HEK293 (cell line): ENCODE results near the gene OMA1.

Experiments used
- CTCF ChIA-PET: fragments of 350-600 bp; formaldehyde crosslinking; extraction: SDS; loops from one replicate; lab custom pipeline; 2021; ENCODE audit warnings: antibody characterized with exemption; lab: Yijun Ruan, JAX
- POLR2A ChIA-PET: fragments of 300-600 bp; formaldehyde crosslinking; extraction: SDS; loops from one replicate; lab custom pipeline; 2020; ENCODE audit warnings: antibody characterized with exemption, inconsistent platforms; lab: Yijun Ruan, JAX
- H3K27ac ChIP-seq: fragments of 200-500 bp; sonication (Bioruptor generic); 2 replicates; pipeline ENCODE4 v1.5.1; 2014; ENCODE audit warnings: low read depth, low read length, control low read depth, inconsistent platforms; ENCODE audit errors: extremely low read depth
- H3K36me3 ChIP-seq, 2 experiments: fragments of 200-500 bp in 1 of 2; sonication (Bioruptor generic) in 1 of 2; 1 replicate in 1 of 2; 2 replicates in 1 of 2; pipeline ENCODE4 v1.5.1; 2014 to 2017; ENCODE audit warnings: inconsistent platforms in 2 of 2, low read length in 2 of 2; ENCODE audit not compliant: control insufficient read depth in 2 of 2, insufficient read depth in 1 of 2
- H3K4me1 ChIP-seq: fragments of 200-500 bp; sonication (Bioruptor generic); 2 replicates; pipeline ENCODE4 v1.5.1; 2014; ENCODE audit warnings: mild to moderate bottlenecking, low read length, inconsistent platforms; ENCODE audit not compliant: control insufficient read depth, insufficient read depth
- H3K4me3 ChIP-seq: 2 replicates; pipeline ENCODE4 v1.5.1; 2011; ENCODE audit warnings: low read depth, mild to moderate bottlenecking, control low read depth, low read length, moderate library complexity
- H3K9me3 ChIP-seq: fragments of 200-500 bp; sonication (Bioruptor generic); 2 replicates; pipeline ENCODE4 v1.5.1; 2014; ENCODE audit warnings: low read depth, low read length, inconsistent platforms; ENCODE audit not compliant: control insufficient read depth, insufficient read depth
- HOXD13 ChIP-seq: sonication (generic); formaldehyde crosslinking; IDR thresholded peaks from 2 replicates; pipeline ENCODE4 v1.8.0; 2022; ENCODE audit warnings: missing genetic modification reagents, borderline replicate concordance
- KLF7 ChIP-seq: fragments of 450-650 bp; formaldehyde crosslinking; IDR thresholded peaks from 2 replicates; pipeline ENCODE4 v1.5.1; 2016; ENCODE audit warnings: missing biosample characterization, missing genetic modification characterization, borderline replicate concordance
- KLF9 ChIP-seq: fragments of 450-650 bp; formaldehyde crosslinking; IDR thresholded peaks from 2 replicates; pipeline ENCODE4 v1.5.1; 2016; ENCODE audit warnings: missing biosample characterization, missing genetic modification characterization, low read depth
- MYNN ChIP-seq: fragments of 450-650 bp; formaldehyde crosslinking; IDR thresholded peaks from 2 replicates; pipeline ENCODE4 v1.5.1; 2016; ENCODE audit warnings: missing biosample characterization, missing genetic modification characterization, borderline replicate concordance
- YY2 ChIP-seq: fragments of 450-650 bp; formaldehyde crosslinking; IDR thresholded peaks from 2 replicates; pipeline ENCODE4 v1.5.1; 2016; ENCODE audit warnings: missing biosample characterization, missing genetic modification characterization
- ZBTB7A ChIP-seq: fragments of 450-650 bp; formaldehyde crosslinking; IDR thresholded peaks from 2 replicates; pipeline ENCODE4 v1.5.1; 2016; ENCODE audit warnings: low read depth, missing biosample characterization, missing genetic modification characterization
- ZFP3 ChIP-seq: fragments of 450-650 bp; formaldehyde crosslinking; IDR thresholded peaks from 2 replicates; pipeline ENCODE4 v1.5.1; 2016; ENCODE audit warnings: low read depth, missing biosample characterization, missing genetic modification characterization
- ZFP41 ChIP-seq: fragments of 450-650 bp; formaldehyde crosslinking; IDR thresholded peaks from 2 replicates; pipeline ENCODE4 v1.5.1; 2016; ENCODE audit warnings: missing biosample characterization, missing genetic modification characterization, borderline replicate concordance
- ZNF324 ChIP-seq: fragments of 450-650 bp; formaldehyde crosslinking; IDR thresholded peaks from 2 replicates; pipeline ENCODE4 v1.5.1; 2016; ENCODE audit warnings: missing biosample characterization, missing genetic modification characterization
- ZNF558 ChIP-seq: fragments of 450-650 bp; formaldehyde crosslinking; IDR thresholded peaks from 2 replicates; pipeline ENCODE4 v1.5.1; 2016; ENCODE audit warnings: missing biosample characterization, missing genetic modification characterization
- ZNF600 ChIP-seq: fragments of 450-650 bp; formaldehyde crosslinking; IDR thresholded peaks from 2 replicates; pipeline ENCODE4 v1.5.1; 2016; ENCODE audit warnings: missing biosample characterization, missing genetic modification characterization
- ZNF658 ChIP-seq: fragments of 450-650 bp; formaldehyde crosslinking; IDR thresholded peaks from 2 replicates; pipeline ENCODE4; 2016; ENCODE audit warnings: missing biosample characterization, missing genetic modification characterization
- ZNF768 ChIP-seq: fragments of 450-650 bp; formaldehyde crosslinking; IDR thresholded peaks from 2 replicates; pipeline ENCODE4 v1.5.1; 2018; ENCODE audit warnings: missing biosample characterization, mild to moderate bottlenecking, missing genetic modification characterization
- ZSCAN16 ChIP-seq: fragments of 450-650 bp; formaldehyde crosslinking; IDR thresholded peaks from 2 replicates; pipeline ENCODE4 v1.5.1; 2016; ENCODE audit warnings: missing biosample characterization, missing genetic modification characterization
- TF ChIP-seq, protein P1 (sequence below): fragments of 450-650 bp; formaldehyde crosslinking; conservative IDR thresholded peaks from 2 replicates; pipeline ENCODE4 v1.5.1; 2016; ENCODE audit warnings: low read depth, missing biosample characterization, missing genetic modification characterization
- TF ChIP-seq, protein P2 (sequence below): fragments of 450-650 bp; formaldehyde crosslinking; IDR thresholded peaks from 2 replicates; pipeline ENCODE4 v1.5.1; 2016; ENCODE audit warnings: missing biosample characterization, missing genetic modification characterization
- TF ChIP-seq, protein P3 (sequence below): fragments of 450-650 bp; formaldehyde crosslinking; IDR thresholded peaks from 2 replicates; pipeline ENCODE4 v1.5.0; 2017; ENCODE audit warnings: missing biosample characterization, missing genetic modification characterization, borderline replicate concordance
- TF ChIP-seq, protein P4 (sequence below): fragments of 450-650 bp; formaldehyde crosslinking; IDR thresholded peaks from 2 replicates; pipeline ENCODE4 v1.5.1; 2016; ENCODE audit warnings: missing biosample characterization, missing genetic modification characterization
- TF ChIP-seq, protein P5 (sequence below): fragments of 450-650 bp; formaldehyde crosslinking; IDR thresholded peaks from 2 replicates; pipeline ENCODE4 v1.5.1; 2016; ENCODE audit warnings: missing biosample characterization, missing genetic modification characterization
- TF ChIP-seq, protein P6 (sequence below): fragments of 450-650 bp; formaldehyde crosslinking; IDR thresholded peaks from 2 replicates; pipeline ENCODE4 v1.5.1; 2016; ENCODE audit warnings: missing biosample characterization, missing genetic modification characterization

OMA1 gene

DNA sequence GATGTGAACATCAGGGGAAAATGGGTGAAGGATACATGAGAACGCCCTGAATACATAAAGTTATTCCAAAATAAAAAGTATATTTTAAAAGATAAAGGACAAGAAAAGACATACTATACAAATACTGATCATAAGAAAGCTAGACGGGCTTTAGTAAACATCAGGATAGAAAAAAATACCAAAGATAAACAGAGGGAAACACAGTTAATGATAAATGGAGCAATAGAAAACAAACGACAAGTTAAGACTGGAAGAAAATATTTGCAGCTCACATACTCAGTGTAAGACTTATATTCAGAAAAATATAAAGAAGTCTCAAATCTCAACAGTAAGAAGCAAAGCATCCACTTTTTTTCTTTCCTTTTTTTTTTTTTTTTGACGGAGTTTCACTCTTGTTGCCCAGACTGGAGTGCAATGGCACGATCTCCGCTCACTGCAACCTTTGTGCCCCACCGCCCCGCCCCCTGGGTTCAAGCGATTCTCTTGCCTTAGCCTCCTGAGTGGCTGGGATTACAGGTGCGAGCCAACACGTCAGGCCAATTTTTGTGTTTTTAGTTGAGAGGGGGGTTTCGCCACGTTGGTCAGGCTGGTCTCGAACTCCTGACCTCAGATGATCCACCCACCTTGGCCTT lies 94.8 kb downstream of the OMA1 start (continued):
- TF ChIP-seq, protein P1, sequence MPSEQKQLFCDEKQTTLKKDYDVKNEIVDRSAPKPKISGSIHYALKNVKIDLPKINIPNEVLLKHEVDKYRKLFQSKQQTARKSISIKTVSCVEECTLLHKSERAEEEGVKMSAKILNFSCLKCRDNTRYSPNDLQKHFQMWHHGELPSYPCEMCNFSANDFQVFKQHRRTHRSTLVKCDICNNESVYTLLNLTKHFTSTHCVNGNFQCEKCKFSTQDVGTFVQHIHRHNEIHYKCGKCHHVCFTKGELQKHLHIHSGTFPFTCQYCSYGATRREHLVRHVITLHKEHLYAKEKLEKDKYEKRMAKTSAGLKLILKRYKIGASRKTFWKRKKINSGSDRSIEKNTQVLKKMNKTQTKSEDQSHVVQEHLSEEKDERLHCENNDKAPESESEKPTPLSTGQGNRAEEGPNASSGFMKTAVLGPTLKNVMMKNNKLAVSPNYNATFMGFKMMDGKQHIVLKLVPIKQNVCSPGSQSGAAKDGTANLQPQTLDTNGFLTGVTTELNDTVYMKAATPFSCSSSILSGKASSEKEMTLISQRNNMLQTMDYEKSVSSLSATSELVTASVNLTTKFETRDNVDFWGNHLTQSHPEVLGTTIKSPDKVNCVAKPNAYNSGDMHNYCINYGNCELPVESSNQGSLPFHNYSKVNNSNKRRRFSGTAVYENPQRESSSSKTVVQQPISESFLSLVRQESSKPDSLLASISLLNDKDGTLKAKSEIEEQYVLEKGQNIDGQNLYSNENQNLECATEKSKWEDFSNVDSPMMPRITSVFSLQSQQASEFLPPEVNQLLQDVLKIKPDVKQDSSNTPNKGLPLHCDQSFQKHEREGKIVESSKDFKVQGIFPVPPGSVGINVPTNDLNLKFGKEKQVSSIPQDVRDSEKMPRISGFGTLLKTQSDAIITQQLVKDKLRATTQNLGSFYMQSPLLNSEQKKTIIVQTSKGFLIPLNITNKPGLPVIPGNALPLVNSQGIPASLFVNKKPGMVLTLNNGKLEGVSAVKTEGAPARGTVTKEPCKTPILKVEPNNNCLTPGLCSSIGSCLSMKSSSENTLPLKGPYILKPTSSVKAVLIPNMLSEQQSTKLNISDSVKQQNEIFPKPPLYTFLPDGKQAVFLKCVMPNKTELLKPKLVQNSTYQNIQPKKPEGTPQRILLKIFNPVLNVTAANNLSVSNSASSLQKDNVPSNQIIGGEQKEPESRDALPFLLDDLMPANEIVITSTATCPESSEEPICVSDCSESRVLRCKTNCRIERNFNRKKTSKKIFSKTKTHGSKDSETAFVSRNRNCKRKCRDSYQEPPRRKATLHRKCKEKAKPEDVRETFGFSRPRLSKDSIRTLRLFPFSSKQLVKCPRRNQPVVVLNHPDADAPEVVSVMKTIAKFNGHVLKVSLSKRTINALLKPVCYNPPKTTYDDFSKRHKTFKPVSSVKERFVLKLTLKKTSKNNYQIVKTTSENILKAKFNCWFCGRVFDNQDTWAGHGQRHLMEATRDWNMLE (tag by site-specific recombination): no peak
- TF ChIP-seq ZNF768 (tag by site-specific recombination) (no peak), KLF7 (tag by site-specific recombination) (no peak), ZFP41 (no peak), HOXD13 (no peak), ZFP3 (no peak), MYNN (tag by site-specific recombination) (no peak)
- TF ChIP-seq, protein P2, sequence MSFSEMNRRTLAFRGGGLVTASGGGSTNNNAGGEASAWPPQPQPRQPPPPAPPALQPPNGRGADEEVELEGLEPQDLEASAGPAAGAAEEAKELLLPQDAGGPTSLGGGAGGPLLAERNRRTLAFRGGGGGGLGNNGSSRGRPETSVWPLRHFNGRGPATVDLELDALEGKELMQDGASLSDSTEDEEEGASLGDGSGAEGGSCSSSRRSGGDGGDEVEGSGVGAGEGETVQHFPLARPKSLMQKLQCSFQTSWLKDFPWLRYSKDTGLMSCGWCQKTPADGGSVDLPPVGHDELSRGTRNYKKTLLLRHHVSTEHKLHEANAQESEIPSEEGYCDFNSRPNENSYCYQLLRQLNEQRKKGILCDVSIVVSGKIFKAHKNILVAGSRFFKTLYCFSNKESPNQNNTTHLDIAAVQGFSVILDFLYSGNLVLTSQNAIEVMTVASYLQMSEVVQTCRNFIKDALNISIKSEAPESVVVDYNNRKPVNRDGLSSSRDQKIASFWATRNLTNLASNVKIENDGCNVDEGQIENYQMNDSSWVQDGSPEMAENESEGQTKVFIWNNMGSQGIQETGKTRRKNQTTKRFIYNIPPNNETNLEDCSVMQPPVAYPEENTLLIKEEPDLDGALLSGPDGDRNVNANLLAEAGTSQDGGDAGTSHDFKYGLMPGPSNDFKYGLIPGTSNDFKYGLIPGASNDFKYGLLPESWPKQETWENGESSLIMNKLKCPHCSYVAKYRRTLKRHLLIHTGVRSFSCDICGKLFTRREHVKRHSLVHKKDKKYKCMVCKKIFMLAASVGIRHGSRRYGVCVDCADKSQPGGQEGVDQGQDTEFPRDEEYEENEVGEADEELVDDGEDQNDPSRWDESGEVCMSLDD (tag by site-specific recombination): no peak

DNA sequence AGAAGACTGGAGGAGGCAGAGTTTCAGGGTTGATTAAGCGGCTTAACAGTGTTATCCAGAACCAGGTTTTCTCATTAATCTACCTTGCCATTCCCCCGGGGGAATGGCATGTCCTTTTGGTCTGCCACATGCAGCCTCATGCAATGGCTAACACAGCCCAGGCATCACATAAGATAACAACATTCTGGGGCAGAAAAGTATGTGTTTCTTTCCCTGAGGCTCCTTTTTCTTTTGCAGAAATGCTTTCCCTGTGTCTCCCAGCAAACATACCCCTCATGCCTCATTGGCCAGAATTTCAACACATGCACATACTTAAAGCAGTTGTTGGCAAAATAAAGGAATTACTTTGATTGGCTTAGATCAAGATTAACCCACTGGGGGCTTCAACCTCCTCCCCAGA lies 98.6 kb downstream of the OMA1 start:
- Histone ChIP-seq H3K27ac (no peak overlapping the region), H3K36me3 (no peaks in the 10 kb centered on the region), H3K4me1 (no peaks in the 10 kb centered on the region), H3K9me3 (no peaks in the 10 kb centered on the region), H3K4me3 (no peak overlapping the region)
- POLR2A ChIA-PET: interaction anchor here (1.1 kb wide), 1 partner anchor 336 kb away, joined by 3 read pairs; the partner anchor contains the start of gene JUN
- CTCF ChIA-PET: no interaction called here
- TF ChIP-seq, protein P3, sequence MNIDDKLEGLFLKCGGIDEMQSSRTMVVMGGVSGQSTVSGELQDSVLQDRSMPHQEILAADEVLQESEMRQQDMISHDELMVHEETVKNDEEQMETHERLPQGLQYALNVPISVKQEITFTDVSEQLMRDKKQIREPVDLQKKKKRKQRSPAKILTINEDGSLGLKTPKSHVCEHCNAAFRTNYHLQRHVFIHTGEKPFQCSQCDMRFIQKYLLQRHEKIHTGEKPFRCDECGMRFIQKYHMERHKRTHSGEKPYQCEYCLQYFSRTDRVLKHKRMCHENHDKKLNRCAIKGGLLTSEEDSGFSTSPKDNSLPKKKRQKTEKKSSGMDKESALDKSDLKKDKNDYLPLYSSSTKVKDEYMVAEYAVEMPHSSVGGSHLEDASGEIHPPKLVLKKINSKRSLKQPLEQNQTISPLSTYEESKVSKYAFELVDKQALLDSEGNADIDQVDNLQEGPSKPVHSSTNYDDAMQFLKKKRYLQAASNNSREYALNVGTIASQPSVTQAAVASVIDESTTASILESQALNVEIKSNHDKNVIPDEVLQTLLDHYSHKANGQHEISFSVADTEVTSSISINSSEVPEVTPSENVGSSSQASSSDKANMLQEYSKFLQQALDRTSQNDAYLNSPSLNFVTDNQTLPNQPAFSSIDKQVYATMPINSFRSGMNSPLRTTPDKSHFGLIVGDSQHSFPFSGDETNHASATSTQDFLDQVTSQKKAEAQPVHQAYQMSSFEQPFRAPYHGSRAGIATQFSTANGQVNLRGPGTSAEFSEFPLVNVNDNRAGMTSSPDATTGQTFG (tag by site-specific recombination): no peak
- TF ChIP-seq, protein P4, sequence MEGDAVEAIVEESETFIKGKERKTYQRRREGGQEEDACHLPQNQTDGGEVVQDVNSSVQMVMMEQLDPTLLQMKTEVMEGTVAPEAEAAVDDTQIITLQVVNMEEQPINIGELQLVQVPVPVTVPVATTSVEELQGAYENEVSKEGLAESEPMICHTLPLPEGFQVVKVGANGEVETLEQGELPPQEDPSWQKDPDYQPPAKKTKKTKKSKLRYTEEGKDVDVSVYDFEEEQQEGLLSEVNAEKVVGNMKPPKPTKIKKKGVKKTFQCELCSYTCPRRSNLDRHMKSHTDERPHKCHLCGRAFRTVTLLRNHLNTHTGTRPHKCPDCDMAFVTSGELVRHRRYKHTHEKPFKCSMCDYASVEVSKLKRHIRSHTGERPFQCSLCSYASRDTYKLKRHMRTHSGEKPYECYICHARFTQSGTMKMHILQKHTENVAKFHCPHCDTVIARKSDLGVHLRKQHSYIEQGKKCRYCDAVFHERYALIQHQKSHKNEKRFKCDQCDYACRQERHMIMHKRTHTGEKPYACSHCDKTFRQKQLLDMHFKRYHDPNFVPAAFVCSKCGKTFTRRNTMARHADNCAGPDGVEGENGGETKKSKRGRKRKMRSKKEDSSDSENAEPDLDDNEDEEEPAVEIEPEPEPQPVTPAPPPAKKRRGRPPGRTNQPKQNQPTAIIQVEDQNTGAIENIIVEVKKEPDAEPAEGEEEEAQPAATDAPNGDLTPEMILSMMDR (tag by site-specific recombination): no peak
- TF ChIP-seq ZNF324 (tag by site-specific recombination) (no peak), ZBTB7A (no peak), ZNF658 (tag by site-specific recombination) (no peak), ZNF558 (no peak), YY2 (tag by site-specific recombination) (no peak), KLF9 (tag by site-specific recombination) (no peak), ZNF600 (tag by site-specific recombination) (no peak), HOXD13 (no peak), ZSCAN16 (tag by site-specific recombination) (no peak)
- TF ChIP-seq, protein P5, sequence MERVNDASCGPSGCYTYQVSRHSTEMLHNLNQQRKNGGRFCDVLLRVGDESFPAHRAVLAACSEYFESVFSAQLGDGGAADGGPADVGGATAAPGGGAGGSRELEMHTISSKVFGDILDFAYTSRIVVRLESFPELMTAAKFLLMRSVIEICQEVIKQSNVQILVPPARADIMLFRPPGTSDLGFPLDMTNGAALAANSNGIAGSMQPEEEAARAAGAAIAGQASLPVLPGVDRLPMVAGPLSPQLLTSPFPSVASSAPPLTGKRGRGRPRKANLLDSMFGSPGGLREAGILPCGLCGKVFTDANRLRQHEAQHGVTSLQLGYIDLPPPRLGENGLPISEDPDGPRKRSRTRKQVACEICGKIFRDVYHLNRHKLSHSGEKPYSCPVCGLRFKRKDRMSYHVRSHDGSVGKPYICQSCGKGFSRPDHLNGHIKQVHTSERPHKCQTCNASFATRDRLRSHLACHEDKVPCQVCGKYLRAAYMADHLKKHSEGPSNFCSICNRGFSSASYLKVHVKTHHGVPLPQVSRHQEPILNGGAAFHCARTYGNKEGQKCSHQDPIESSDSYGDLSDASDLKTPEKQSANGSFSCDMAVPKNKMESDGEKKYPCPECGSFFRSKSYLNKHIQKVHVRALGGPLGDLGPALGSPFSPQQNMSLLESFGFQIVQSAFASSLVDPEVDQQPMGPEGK: no peak
- TF ChIP-seq, protein P6, sequence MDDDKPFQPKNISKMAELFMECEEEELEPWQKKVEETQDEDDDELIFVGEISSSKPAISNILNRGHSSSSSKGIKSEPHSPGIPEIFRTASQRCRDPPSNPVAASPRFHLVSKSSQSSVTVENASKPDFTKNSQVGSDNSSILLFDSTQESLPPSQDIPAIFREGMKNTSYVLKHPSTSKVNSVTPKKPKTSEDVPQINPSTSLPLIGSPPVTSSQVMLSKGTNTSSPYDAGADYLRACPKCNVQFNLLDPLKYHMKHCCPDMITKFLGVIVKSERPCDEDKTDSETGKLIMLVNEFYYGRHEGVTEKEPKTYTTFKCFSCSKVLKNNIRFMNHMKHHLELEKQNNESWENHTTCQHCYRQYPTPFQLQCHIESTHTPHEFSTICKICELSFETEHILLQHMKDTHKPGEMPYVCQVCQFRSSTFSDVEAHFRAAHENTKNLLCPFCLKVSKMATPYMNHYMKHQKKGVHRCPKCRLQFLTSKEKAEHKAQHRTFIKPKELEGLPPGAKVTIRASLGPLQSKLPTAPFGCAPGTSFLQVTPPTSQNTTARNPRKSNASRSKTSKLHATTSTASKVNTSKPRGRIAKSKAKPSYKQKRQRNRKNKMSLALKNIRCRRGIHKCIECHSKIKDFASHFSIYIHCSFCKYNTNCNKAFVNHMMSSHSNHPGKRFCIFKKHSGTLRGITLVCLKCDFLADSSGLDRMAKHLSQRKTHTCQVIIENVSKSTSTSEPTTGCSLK (tag by site-specific recombination): no peak
